HL-60 (cell line): ENCODE measurements around the gene TBL1XR1.

Source experiments
- DNase-seq, 2 experiments: peaks; one replicate each; pipeline ENCODE4 v3.0.0-alpha.2; 2010 to 2020; ENCODE audit warnings: low read depth in 1 of 2, low spot score in 1 of 2
- H3K27ac ChIP-seq: fragments of 250-450 bp; sonication (Bioruptor Pico); replicated peaks from 2 replicates; pipeline ENCODE4 v1.5.1; 2020; ENCODE audit warnings: mild to moderate bottlenecking, moderate library complexity
- H3K27me3 ChIP-seq: fragments of 250-450 bp; sonication (Bioruptor Pico); 2 replicates; pipeline ENCODE4 v1.5.1; 2021; ENCODE audit warnings: mild to moderate bottlenecking, moderate library complexity; ENCODE audit not compliant: insufficient read depth, poor library complexity, severe bottlenecking
- H3K4me3 ChIP-seq: replicated peaks from 2 replicates; pipeline ENCODE4 v1.5.1; 2011; ENCODE audit warnings: mild to moderate bottlenecking, control low read depth, low read length; ENCODE audit not compliant: insufficient read depth
- GABPA ChIP-seq: IDR thresholded peaks from 2 replicates; pipeline ENCODE4 v1.6.1; 2012; ENCODE audit warnings: low read depth
- POLR2AphosphoS5 ChIP-seq: IDR thresholded peaks from 2 replicates; pipeline ENCODE4 v1.6.1; 2012; ENCODE audit warnings: low read depth
- REST ChIP-seq: IDR thresholded peaks from 2 replicates; pipeline ENCODE4 v1.6.1; 2012; ENCODE audit warnings: low read depth; ENCODE audit not compliant: insufficient replicate concordance
- SPI1 ChIP-seq: IDR thresholded peaks from 2 replicates; pipeline ENCODE4 v1.6.1; 2012; ENCODE audit warnings: low read depth, mild to moderate bottlenecking, borderline replicate concordance
- TF ChIP-seq, protein P1 (sequence below): IDR thresholded peaks from one replicate; pipeline ENCODE4 v1.5.1; 2011; ENCODE audit warnings: low read length, control low read depth, inconsistent platforms; ENCODE audit not compliant: insufficient read depth

TBL1XR1 gene

GRCh38 chr3:177056927-177057326 lies 140.4 kb downstream of the TBL1XR1 start:
- TF ChIP-seq REST (no peak), GABPA (no peak), SPI1 (no peak), POLR2AphosphoS5 (no peak)
- TF ChIP-seq, protein P1, sequence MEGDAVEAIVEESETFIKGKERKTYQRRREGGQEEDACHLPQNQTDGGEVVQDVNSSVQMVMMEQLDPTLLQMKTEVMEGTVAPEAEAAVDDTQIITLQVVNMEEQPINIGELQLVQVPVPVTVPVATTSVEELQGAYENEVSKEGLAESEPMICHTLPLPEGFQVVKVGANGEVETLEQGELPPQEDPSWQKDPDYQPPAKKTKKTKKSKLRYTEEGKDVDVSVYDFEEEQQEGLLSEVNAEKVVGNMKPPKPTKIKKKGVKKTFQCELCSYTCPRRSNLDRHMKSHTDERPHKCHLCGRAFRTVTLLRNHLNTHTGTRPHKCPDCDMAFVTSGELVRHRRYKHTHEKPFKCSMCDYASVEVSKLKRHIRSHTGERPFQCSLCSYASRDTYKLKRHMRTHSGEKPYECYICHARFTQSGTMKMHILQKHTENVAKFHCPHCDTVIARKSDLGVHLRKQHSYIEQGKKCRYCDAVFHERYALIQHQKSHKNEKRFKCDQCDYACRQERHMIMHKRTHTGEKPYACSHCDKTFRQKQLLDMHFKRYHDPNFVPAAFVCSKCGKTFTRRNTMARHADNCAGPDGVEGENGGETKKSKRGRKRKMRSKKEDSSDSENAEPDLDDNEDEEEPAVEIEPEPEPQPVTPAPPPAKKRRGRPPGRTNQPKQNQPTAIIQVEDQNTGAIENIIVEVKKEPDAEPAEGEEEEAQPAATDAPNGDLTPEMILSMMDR: no peak
- H3K27ac ChIP-seq: no peak overlapping the region

DNA sequence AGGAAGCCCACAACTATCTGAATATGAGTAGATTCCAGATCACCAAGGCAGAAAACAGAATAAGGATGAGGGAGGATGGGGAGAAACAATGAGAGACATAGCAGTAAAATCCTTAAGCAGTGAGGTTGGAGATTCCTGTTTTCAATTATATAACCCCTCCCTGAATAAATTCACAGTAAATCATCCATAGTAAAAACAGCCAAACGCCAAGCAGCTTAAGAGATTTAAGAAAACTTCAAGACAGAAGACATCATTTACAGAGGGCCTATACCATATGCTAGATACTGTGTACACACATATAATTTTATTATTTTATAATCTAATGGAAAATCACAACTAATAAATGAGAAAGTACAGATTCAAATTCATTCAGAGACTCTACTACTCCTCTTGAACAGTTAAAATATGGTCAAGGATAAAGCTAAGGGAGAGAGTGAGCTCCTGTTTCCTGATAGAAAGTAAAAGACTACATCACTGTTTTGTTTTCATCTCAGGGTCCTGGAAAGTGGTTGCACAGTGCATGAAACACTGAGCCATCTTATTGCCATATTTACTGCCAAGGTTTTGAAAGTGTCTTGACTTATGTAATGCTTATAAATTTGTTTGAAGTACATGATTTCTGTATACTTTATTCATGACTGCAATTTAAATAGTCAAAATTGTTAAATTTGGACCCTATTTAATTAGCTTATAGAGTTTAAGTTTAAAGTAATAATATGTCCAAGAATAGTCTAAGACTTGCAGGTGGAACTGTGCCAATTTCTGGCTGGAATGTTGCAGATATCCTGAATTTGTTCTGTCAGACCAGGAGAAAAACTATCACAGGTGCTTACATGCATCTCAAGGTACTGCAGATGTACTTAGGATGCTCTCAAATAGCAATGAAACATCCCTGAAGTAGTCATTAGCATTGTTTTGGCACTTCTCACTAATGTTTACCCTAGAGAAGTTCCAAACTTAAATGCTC lies 141.4 kb downstream of the TBL1XR1 start:
- H3K27ac ChIP-seq: no peak overlapping the region
- TF ChIP-seq SPI1 (no peak), REST (no peak), POLR2AphosphoS5 (no peak), GABPA (no peak)
- TF ChIP-seq, protein P1: no peak
- DNase-seq: no peak
- H3K4me3 ChIP-seq: no peak overlapping the region
- no peaks in the 10 kb centered on the region for H3K27me3 ChIP-seq

More at GRCh38 chr3:177056927-177057326, 140.4 kb downstream of the TBL1XR1 start:
- no peak overlapping the region for H3K4me3 ChIP-seq
- H3K27me3 ChIP-seq: no peaks in the 10 kb centered on the region
- no peak for DNase-seq

GRCh38 chr3:177053107-177053506 lies 144.2 kb downstream of the TBL1XR1 start:
- TF ChIP-seq REST: no peak
- no peak for TF ChIP-seq GABPA
- TF ChIP-seq, protein P1: no peak
- no peak for TF ChIP-seq POLR2AphosphoS5
- no peak for TF ChIP-seq SPI1
- no peak for DNase-seq
- Histone ChIP-seq H3K27ac (no peak overlapping the region), H3K27me3 (no peaks in the 10 kb centered on the region), H3K4me3 (no peak overlapping the region)
